B cell (primary cell): Measurements from ENCODE around the gene MTFR1L. TPM values are rescaled to one million over a fixed set of nuclear protein-coding genes. Genes with fewer than 3 reads are reported as not detected.

ENCODE experiments used
- ATAC-seq: fragments of 200-7000 bp; cut with Tn5 transposase; one replicate; pipeline ENCODE4 v1.10.0; 2021; ENCODE audit warnings: low read depth, mild to moderate bottlenecking, moderate number of reproducible peaks, moderate library complexity
- CTCF ChIA-PET: fragments of 350-600 bp; sonication (Branson Sonifier 250); formaldehyde crosslinking; loops from one replicate; lab custom pipeline; 2021; ENCODE audit warnings: antibody characterized with exemption, inconsistent platforms; lab: Charles Lee
- POLR2A ChIA-PET: fragments of 350-600 bp; sonication (Branson Sonifier 250); formaldehyde crosslinking; loops from one replicate; lab custom pipeline; 2021; ENCODE audit warnings: antibody characterized with exemption; lab: Charles Lee
- DNase-seq: peaks from one replicate; pipeline ENCODE4 v3.0.0; 2013
- H2AFZ ChIP-seq: 2 replicates; pipeline ENCODE4 v1.6.1; 2012; ENCODE audit warnings: mild to moderate bottlenecking, low read depth, low read length; ENCODE audit not compliant: insufficient read depth, poor library complexity, severe bottlenecking
- H3K27ac ChIP-seq, 2 donors: 1 replicate in 1 of 2; 2 replicates in 1 of 2; pipeline ENCODE4 v1.5.1; 2012 to 2013; ENCODE audit warnings: low read length in 2 of 2, mild to moderate bottlenecking in 2 of 2, moderate library complexity in 1 of 2
- H3K27me3 ChIP-seq, 4 experiments: fragments of 200-600 bp in 1 of 4; sonication (generic) in 1 of 4; replicated peaks in 1 of 4; 1 replicate in 2 of 4; 2 replicates in 2 of 4; pipeline versions ENCODE4 v1.6.1 to v1.7.0; 2013 to 2016; ENCODE audit warnings: low read length in 3 of 4, mild to moderate bottlenecking in 2 of 4, mixed read lengths in 1 of 4, moderate library complexity in 1 of 4; ENCODE audit not compliant: insufficient read depth in 4 of 4, control insufficient read depth in 3 of 4; ENCODE audit errors: control extremely low read depth in 1 of 4
- H3K36me3 ChIP-seq, 2 experiments: replicated peaks in 1 of 2; 1 replicate in 1 of 2; 2 replicates in 1 of 2; pipeline versions ENCODE4 v1.6.1 to v1.7.1; 2013; ENCODE audit warnings: low read length in 1 of 2; ENCODE audit not compliant: insufficient read depth in 2 of 2, control insufficient read depth in 1 of 2; ENCODE audit errors: control extremely low read depth in 1 of 2, extremely low read depth in 1 of 2
- H3K4me1 ChIP-seq, 2 donors: fragments of 200-600 bp in 1 of 2; sonication (generic) in 1 of 2; 1 replicate in 1 of 2; 2 replicates in 1 of 2; pipeline versions ENCODE4 v1.5.1 to v1.6.1; 2013 to 2017; ENCODE audit warnings: low read length in 2 of 2; ENCODE audit not compliant: control insufficient read depth in 2 of 2, insufficient read depth in 2 of 2
- H3K4me2 ChIP-seq: replicated peaks from 2 replicates; pipeline ENCODE3; 2012; ENCODE audit warnings: mild to moderate bottlenecking, low read depth, low read length; ENCODE audit not compliant: poor library complexity, severe bottlenecking
- H3K4me3 ChIP-seq, 5 experiments: fragments of 200-600 bp in 1 of 5; sonication (generic) in 1 of 5; 1 replicate in 3 of 5; 2 replicates in 2 of 5; pipeline versions ENCODE4 v1.5.1 to v1.7.0; 2011 to 2016; ENCODE audit warnings: low read length in 4 of 5, mild to moderate bottlenecking in 4 of 5, low read depth in 2 of 5, control low read depth in 1 of 5, moderate library complexity in 1 of 5; ENCODE audit not compliant: insufficient read depth in 1 of 5; ENCODE audit errors: control extremely low read depth in 1 of 5, extremely low read depth in 1 of 5
- H3K79me2 ChIP-seq: fragments of 200-600 bp; sonication (generic); one replicate; pipeline ENCODE4 v1.6.0; 2016; ENCODE audit warnings: low read length; ENCODE audit not compliant: control insufficient read depth, insufficient read depth
- H3K9ac ChIP-seq: fragments of 200-600 bp; sonication (generic); 2 replicates; pipeline ENCODE4 v1.6.1; 2017; ENCODE audit warnings: mild to moderate bottlenecking, low read length, moderate library complexity
- H3K9me3 ChIP-seq, 3 donors: one replicate each; pipeline versions ENCODE4 v1.6.1 to v1.7.1; 2013; ENCODE audit warnings: low read length in 2 of 3; ENCODE audit not compliant: control insufficient read depth in 2 of 3, insufficient read depth in 1 of 3; ENCODE audit errors: control extremely low read depth in 1 of 3
- H4K20me1 ChIP-seq: 2 replicates; pipeline ENCODE4 v1.6.0; 2012; ENCODE audit warnings: mild to moderate bottlenecking, low read length; ENCODE audit not compliant: insufficient read depth, control insufficient read depth, poor library complexity, severe bottlenecking
- H3K27ac Mint-ChIP-seq: one replicate; pipeline ENCODE4 v1.8.0; 2021; ENCODE audit warnings: mixed read lengths
- H3K27me3 Mint-ChIP-seq: one replicate; pipeline ENCODE4 v1.8.0; 2021; ENCODE audit warnings: mixed read lengths
- H3K4me1 Mint-ChIP-seq: one replicate; pipeline ENCODE4 v1.8.0; 2021; ENCODE audit warnings: mixed read lengths
- H3K4me3 Mint-ChIP-seq: one replicate; pipeline ENCODE4 v1.8.0; 2021; ENCODE audit warnings: mixed read lengths
- H3K9me3 Mint-ChIP-seq: one replicate; pipeline ENCODE4 v1.8.0; 2022; ENCODE audit warnings: mixed read lengths; ENCODE audit not compliant: insufficient read depth
- EZH2 ChIP-seq: IDR thresholded peaks from 2 replicates; pipeline ENCODE4 v1.6.1; 2012; ENCODE audit warnings: borderline replicate concordance, low read depth, mild to moderate bottlenecking, moderate library complexity, low read length; ENCODE audit not compliant: insufficient read depth, poor library complexity, severe bottlenecking
- WGBS: methylation state at CpG from one replicate; pipeline ENCODE4 v1.1.5; 2013; ENCODE audit warnings: missing lambda C conversion rate; ENCODE audit not compliant: insufficient coverage; 5-methylcytosine and 5-hydroxymethylcytosine counted together
- intact Hi-C: fragments of 100-400 bp; cut with micrococcal nuclease; formaldehyde crosslinking; loops from one replicate; pipeline ENCODE4 v1.10.0; 2022
- polyA plus RNA-seq: library from polyadenylated mRNA; depleted of rRNA; stranded (reverse); fragments of >200 nt; gene quantifications from 2 replicates; pipeline ENCODE4 v1.2.3, GENCODE V29; 2012
- total RNA-seq, 2 donors: library from RNA; stranded (reverse); fragments of 120-200 nt in 1 of 2; gene quantifications; 1 replicate in 1 of 2; 2 replicates in 1 of 2; pipeline versions ENCODE4 v1.2.3 to v1.2.4, GENCODE V29; 2013 to 2022
- TF ChIP-seq, protein P1 (sequence below): fragments of 200-600 bp; IDR thresholded peaks from one replicate; pipeline ENCODE4 v1.8.0; 2022; ENCODE audit warnings: antibody characterized with exemption, mild to moderate bottlenecking

Gene MTFR1L
- total and polyA plus RNA-seq, 2 donors (not counting 1 experiment from before 2014, with no cell fraction given), result 41.5 to 44.6 TPM

DNA sequence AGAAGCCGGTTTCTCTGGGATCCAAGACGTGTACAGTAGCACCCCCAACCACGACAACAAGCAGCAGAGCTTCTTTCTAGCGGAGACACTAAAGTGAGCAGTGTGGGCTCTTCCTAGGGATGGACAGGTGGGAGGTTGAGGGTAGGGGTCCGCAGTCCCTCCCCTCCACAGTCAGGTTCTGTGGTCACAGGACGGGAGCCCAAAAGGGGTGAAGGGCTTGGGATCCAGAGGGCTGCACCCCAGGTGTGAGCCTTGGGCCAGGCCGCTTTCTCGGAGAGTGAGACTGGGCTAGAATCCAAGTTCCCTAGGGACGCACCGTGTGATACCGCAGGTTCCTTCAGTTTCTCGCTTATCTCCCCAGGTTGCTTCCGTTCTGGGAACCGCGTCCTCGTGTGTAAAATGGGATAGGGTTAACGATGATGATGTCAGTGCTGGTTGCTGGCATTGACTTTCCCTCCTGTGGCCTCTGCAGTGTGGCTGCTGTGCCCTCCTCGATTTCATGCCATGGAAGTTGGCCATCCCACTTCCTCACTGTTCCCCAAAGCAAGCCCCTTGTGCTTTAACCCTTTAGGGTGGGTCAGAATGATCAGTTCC lies 37.0 kb upstream of the MTFR1L start:
- no peaks in the 10 kb centered on the region for H3K9me3 Mint-ChIP-seq
- peaks cover 0 to 6% of the 10 kb centered on the region in 2 donors for H3K4me1 ChIP-seq
- peaks cover 0 to 4% (median 0%) of the 10 kb centered on the region in 4 experiments for H3K27me3 ChIP-seq
- H3K9me3 ChIP-seq, result no peaks in the 10 kb centered on the region
- WGBS, result 74% methylated on average over 15 of the region's 18 CpGs
- peaks cover 11% of the 10 kb centered on the region for H3K27me3 Mint-ChIP-seq
- no peaks in the 10 kb centered on the region for H4K20me1 ChIP-seq
- ChIA-PET CTCF (no interaction called here), POLR2A (no interaction called here)
- H3K4me1 Mint-ChIP-seq, result peaks cover 8% of the 10 kb centered on the region
- no peak for TF ChIP-seq EZH2
- TF ChIP-seq, protein P1, sequence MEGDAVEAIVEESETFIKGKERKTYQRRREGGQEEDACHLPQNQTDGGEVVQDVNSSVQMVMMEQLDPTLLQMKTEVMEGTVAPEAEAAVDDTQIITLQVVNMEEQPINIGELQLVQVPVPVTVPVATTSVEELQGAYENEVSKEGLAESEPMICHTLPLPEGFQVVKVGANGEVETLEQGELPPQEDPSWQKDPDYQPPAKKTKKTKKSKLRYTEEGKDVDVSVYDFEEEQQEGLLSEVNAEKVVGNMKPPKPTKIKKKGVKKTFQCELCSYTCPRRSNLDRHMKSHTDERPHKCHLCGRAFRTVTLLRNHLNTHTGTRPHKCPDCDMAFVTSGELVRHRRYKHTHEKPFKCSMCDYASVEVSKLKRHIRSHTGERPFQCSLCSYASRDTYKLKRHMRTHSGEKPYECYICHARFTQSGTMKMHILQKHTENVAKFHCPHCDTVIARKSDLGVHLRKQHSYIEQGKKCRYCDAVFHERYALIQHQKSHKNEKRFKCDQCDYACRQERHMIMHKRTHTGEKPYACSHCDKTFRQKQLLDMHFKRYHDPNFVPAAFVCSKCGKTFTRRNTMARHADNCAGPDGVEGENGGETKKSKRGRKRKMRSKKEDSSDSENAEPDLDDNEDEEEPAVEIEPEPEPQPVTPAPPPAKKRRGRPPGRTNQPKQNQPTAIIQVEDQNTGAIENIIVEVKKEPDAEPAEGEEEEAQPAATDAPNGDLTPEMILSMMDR, result no peak
- intact Hi-C loops, result no loop called here
- no peak overlapping the region for H3K4me3 Mint-ChIP-seq
- no peaks in the 10 kb centered on the region for H3K79me2 ChIP-seq
- DNase-seq (no peak), ATAC-seq (no peak)
- H2AFZ ChIP-seq, result no peak overlapping the region
- no peak overlapping the region for H3K4me3 ChIP-seq
- H3K9ac ChIP-seq, result no peak overlapping the region
- no peak overlapping the region for H3K27ac Mint-ChIP-seq
- no peak overlapping the region for H3K4me2 ChIP-seq
- no peak overlapping the region for H3K27ac ChIP-seq
- no peaks in the 10 kb centered on the region for H3K36me3 ChIP-seq

DNA sequence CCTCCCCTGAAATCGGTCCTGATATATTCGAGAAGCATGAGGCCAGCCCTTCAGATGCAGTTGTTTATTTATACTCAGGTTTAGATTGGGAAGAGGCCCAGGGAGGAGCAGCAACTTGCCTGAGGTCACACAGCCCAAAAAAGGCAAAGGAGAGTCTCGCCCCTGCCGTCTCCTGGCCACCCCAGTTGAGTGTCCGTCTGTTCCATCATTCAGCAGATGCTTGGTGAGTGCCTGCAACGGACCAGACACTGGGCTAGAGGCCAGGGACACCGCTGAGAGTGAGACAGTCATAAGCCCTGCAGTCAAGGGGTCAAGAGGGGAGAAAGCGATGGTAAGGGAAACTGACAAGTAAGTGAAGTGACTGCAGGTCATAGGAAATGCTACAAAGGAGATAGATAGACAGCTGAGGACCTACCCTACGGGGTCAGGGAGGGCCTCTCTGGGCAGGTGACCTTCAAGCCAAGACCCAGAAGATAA lies 35.1 kb upstream of the MTFR1L start:
- Mint-ChIP-seq H3K4me1 (no peaks in the 10 kb centered on the region), H3K27ac (no peak overlapping the region), H3K27me3 (peaks cover 11% of the 10 kb centered on the region), H3K4me3 (no peak overlapping the region), H3K9me3 (no peaks in the 10 kb centered on the region)
- H3K79me2 ChIP-seq, result no peaks in the 10 kb centered on the region
- no peak overlapping the region for H3K4me3 ChIP-seq
- TF ChIP-seq EZH2, result no peak
- no peaks in the 10 kb centered on the region for H3K9me3 ChIP-seq
- ATAC-seq (no peak), DNase-seq (no peak)
- 82% methylated on average over 7 of the region's 9 CpGs for WGBS
- no peaks in the 10 kb centered on the region for H3K4me1 ChIP-seq
- H3K27me3 ChIP-seq, result peaks cover 0 to 4% (median 0%) of the 10 kb centered on the region in 4 experiments
- ChIA-PET CTCF (interaction anchor here (1.1 kb wide), 1 partner anchor 26 kb away, joined by 3 read pairs; no protein-coding TSS in a partner anchor), POLR2A (no interaction called here)
- no peaks in the 10 kb centered on the region for H3K36me3 ChIP-seq
- no peak overlapping the region for H3K9ac ChIP-seq
- H3K4me2 ChIP-seq, result no peak overlapping the region
- no peak overlapping the region for H2AFZ ChIP-seq
- H4K20me1 ChIP-seq, result no peaks in the 10 kb centered on the region
- no peak overlapping the region for H3K27ac ChIP-seq
- intact Hi-C loops, result no loop called here
